GM12875 (cell line): ENCODE data around the gene LUC7L3.

Experiments used
- H3K4me3 ChIP-seq: one replicate; pipeline ENCODE4 v1.5.1; 2011; ENCODE audit warnings: low read depth, low read length, control low read depth
- CTCF ChIP-seq: IDR thresholded peaks from 2 replicates; pipeline ENCODE4 v1.5.1; 2011; ENCODE audit warnings: low read depth, mild to moderate bottlenecking, control low read depth, inconsistent platforms, low read length, moderate library complexity, borderline replicate concordance; ENCODE audit not compliant: insufficient read depth

Gene LUC7L3

GRCh38 chr17:50692448-50693035, 26.9 kb upstream of the LUC7L3 start:
- no peak for TF ChIP-seq CTCF

DNA sequence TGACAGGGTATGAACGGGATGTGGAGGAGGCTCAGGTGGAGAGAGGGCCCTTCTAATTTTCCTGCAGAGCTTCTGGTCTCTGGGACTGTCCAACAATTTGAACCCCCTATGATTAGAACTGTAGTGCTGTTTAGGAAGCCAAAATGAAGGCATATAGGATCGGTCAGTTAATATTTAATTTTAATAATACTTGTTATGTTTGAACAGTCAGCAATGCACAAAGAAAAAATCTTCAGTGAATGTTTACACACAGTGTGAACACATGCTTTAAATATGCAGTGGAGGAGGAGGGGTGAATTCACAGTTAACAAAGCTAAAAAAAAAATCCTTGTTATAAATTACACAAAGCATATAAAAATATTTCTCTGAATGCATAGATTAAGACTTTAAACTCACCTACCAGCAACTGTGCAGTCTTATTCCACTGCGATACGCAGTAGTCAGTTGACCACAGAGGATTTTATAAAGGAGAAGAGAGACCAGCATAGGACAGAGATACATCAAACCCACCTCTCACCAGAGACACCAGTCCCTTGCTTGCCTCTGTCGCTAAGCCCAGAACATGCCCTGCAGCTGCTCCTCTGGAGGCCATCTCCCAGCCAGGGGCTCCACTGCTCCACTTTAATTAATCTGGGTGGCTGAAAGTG, 26.2 kb upstream of the LUC7L3 start:
- no peak for TF ChIP-seq CTCF
- no peak overlapping the region for H3K4me3 ChIP-seq

More at GRCh38 chr17:50692448-50693035, 26.9 kb upstream of the LUC7L3 start:
- H3K4me3 ChIP-seq = no peak overlapping the region

- H3K4me3 ChIP-seq = no peak overlapping the region
- TF ChIP-seq CTCF = no peak
Observed at GRCh38 chr17:50696365-50696879, 23.0 kb upstream of the LUC7L3 start.

GRCh38 chr17:50697062-50697461, 22.3 kb upstream of the LUC7L3 start:
- TF ChIP-seq CTCF = no peak
- no peak overlapping the region for H3K4me3 ChIP-seq

DNA sequence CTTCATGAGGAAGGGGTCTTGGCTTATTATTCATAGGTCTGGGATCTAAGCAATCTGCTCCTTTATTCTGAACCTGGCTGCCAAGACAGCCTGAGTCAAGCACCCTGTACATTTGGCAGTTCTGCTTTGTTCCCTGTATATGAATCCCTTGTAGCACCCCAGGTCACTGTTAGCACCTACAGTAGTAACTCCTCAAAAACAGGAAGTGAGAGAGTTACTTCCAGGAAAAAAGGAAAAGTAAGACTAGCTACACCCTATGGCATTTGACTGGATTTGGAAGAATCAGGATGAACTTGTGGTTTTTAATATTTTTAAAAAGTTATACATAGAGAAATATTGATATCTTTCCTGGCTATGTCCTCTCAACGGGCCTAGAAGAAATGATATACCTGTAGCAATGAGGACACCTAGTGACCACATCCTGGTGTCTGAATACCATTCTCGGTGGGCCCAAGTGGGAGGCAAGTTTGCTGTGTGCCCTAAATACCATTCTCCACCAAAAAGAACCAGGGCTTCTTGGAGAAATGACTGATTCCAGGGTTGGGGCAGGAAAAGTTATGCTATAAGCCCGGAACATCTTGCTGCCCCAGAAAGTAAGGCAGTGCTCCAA, 21.6 kb upstream of the LUC7L3 start:
- H3K4me3 ChIP-seq = no peak overlapping the region
- no peak for TF ChIP-seq CTCF

- H3K4me3 ChIP-seq = no peak overlapping the region
- TF ChIP-seq CTCF = no peak
Observed at GRCh38 chr17:50699410-50699809, 20.0 kb upstream of the LUC7L3 start.
